HG03520 (cell line): ENCODE results near the gene MB.

Source experiments
- ATAC-seq: cut with Tn5 transposase; IDR thresholded peaks from one replicate; pipeline ENCODE4 v1.9.1; 2021; ENCODE audit warnings: mild to moderate bottlenecking, moderate library complexity; ENCODE audit not compliant: unreplicated experiment

MB gene

GRCh38 chr22:35577799-35578659 lies 39.1 kb downstream of the MB start:
- no peak for ATAC-seq

GRCh38 chr22:35576671-35577070 lies 40.5 kb downstream of the MB start:
- no peak for ATAC-seq

GRCh38 chr22:35575116-35575748 lies 41.9 kb downstream of the MB start:
- no peak for ATAC-seq

GRCh38 chr22:35572556-35572955 lies 44.6 kb downstream of the MB start:
- no peak for ATAC-seq

- ATAC-seq: no peak
These were observed 46.4 kb downstream of the MB start for GRCh38 chr22:35570686-35571194.

GRCh38 chr22:35569916-35570315 lies 47.2 kb downstream of the MB start:
- ATAC-seq: no peak

- no peak for ATAC-seq
These were observed 48.1 kb downstream of the MB start for GRCh38 chr22:35568751-35569739.

GRCh38 chr22:35567351-35568141 lies 49.6 kb downstream of the MB start:
- ATAC-seq: no peak

GRCh38 chr22:35564975-35565867 lies 51.9 kb downstream of the MB start:
- ATAC-seq: no peak

- ATAC-seq: no peak
These were observed 53.9 kb downstream of the MB start for GRCh38 chr22:35563211-35563610.

GRCh38 chr22:35561796-35562526 lies 55.2 kb downstream of the MB start:
- no peak for ATAC-seq

GRCh38 chr22:35560824-35561223 lies 56.3 kb downstream of the MB start:
- ATAC-seq: no peak

GRCh38 chr22:35560366-35560765 lies 56.8 kb downstream of the MB start:
- ATAC-seq: no peak

- no peak for ATAC-seq
These were observed 57.6 kb downstream of the MB start for GRCh38 chr22:35559354-35560005.

- no peak for ATAC-seq
These were observed 58.4 kb downstream of the MB start for GRCh38 chr22:35558719-35559118.

- ATAC-seq: no peak
These were observed 59.1 kb downstream of the MB start for GRCh38 chr22:35558031-35558430.
